ENCODE measurements around the gene FEM1C.

GRCh38 chr5:115514220-115514619, 30.4 kb downstream of the FEM1C start:
- TF ChIP-seq CTCF (IDR thresholded peaks at IDR 0.05 in 4 of 5, conservative IDR thresholded peaks at IDR 0.05 in 1 of 5): no peak
- no peak for TF ChIP-seq POLR2A (IDR thresholded peaks at IDR 0.05)
